KG1 (cell line): ENCODE measurements around the gene BLOC1S1.

ENCODE experiments used
- DNase-seq: peaks from one replicate; lab custom pipeline; 2025; lab: John Stamatoyannopoulos, UW

Gene BLOC1S1

DNA sequence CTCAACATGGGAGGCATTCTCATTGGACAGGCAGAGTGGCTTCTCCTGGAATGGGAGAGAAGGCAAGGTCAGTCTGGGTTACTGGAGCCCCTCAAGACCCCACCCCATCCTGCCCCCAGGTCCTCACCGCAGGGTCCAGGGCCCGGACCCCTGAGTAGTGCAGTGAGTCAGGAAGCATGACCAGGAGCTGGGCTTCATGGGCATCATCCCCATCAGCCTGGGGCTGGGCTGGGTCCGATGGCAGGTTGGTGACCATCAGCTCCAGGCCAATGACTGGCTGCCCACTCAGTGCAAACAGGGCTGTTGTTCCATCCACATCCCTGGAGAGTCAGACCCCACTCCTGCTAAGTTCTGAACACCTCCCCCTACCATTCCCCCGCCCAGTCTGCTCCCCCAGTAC, 21.2 kb upstream of the BLOC1S1 start:
- no peak for DNase-seq

DNA sequence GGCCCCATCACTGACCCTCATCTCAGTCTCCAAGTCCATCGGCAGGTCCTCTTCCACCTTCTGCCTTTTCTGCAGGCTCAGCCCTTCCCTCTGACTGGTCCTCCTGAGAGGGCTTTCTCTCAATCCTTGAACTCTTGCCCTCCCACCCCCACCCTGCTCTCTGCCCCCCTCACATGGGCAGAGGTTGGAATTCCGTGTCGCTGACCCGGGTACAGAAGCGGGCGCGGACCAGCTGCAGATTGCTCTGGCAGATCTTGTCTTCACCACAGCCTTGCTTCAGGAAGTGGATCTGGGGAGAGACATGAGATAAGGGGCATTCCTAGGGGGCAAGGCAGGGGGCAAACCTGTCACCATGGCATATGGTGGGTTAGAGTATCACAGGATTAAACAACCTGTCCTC, 20.5 kb upstream of the BLOC1S1 start:
- DNase-seq, result no peak

DNA sequence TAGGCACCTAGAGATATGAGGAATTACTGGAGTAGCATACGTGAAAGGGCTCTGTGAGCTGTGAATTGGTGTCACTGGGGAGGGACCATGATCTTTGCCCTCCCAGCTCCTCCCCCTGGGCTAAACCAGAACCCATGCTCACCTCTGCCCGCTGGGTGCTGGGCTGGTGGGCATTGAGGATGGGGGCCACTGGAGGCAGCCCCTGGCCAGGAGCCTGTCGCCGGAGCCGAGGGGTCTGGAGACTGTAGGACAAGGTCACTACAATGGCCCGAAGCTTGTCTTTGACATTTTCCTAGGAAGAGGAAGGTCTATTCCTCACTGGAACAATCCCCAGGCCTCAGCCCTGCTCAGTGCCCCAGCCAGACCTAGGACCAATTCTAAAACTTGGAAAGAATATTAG, 19.7 kb upstream of the BLOC1S1 start:
- no peak for DNase-seq

DNA sequence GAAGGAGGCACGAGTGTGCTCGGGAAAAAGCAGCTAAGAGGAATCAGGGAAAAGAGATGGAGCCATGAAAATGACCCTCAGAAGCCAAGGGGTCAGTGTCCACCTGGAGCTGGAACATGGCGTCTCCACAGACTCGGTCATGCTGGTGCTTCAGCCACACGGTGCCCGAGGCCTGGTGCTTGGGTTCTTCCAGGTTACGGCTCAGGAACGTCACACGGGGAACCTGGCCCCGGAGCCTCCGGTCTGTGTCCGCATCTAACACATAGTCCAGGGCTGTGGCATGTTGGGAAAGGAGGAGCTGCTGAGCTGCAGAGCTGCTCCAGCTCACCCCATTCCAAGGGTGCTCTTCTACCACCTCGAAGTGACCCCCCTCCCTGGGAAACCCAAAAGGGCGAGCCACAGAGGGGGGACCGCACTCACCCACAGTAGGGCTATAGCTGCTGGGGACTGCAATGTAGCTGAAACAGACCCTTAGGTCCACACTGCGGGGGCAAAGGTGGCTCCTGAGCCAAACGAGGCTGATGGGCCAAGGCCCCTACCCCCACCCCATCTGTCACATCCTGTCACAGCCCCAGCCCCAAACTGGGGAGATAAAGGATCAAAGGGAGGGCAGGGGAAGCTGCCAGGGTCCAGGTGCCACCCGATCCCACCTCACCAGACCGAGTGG, 18.9 kb upstream of the BLOC1S1 start:
- DNase-seq, result no peak

DNA sequence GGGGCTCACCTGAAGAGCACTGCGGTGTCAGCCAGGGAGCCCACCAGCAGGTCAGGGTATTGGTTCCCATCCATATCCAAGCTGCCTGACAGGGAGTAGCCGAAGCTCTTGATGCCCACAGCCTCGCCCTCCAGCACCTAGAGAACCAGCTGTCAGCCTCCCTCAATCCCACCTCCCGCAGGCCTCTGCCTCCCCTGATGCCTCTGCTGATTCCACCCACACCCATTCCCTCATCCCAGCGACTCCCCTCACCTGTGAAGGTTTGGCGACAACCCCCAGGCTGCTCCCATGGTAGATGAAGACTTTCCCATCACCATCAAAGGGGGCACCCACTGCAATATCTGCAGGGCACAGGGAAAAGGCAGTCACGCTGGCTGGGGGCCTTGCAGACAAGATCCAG, 18.2 kb upstream of the BLOC1S1 start:
- no peak for DNase-seq

DNA sequence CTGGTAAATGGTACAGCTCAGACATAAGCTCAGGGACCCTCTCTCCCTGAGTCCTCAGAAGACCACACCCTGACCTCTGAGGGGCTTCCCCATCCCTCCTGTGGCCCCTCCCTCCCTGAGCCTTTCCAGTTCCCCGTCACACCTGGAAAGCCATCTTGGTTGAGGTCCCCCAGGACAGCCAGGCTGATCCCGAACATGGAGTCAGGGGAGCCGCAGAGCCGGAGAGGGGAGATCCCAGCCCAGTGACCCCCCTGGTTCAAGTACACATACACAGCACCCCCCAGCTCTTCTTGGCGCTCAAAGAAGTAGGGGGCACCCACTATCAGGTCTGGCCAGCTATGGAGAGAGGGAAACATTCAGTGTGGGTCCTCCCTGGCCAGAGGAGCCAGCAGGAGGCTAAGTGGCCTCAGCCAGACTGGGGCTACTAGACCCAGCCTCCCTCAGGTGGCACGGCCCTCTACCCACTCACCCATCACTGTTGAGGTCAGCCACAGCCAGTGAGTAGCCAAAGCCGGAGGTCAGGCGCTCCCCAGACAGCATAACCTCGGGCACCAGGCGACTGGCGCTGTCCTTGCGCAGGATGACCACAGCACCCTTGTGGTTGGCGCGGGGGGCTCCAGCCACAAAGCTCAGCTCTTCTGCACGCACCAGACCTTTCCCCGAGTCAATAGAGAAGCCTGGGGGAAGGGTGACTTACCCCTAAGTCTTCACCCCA, 17.4 kb upstream of the BLOC1S1 start:
- DNase-seq, result no peak

DNA sequence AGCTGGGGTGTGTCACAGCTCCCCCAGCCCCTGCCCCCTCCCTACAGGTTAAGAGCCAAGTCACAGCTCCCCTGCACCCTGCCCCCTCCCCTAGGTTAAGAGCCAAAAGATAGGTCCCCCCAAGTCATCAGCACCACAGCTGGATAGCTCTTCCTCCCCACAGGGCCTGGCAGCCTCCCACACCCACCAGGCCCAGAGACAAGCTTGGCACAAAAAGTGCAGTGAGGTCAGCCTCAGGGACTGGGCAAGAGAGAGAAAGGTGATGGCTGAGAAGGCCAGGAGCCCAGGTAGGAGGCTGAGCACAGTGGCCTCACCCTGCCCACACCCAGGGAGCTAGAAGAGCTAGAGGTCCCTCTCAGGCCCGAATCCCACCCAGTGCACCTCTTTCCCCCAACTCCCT, 16.9 kb upstream of the BLOC1S1 start:
- DNase-seq, result no peak

DNA sequence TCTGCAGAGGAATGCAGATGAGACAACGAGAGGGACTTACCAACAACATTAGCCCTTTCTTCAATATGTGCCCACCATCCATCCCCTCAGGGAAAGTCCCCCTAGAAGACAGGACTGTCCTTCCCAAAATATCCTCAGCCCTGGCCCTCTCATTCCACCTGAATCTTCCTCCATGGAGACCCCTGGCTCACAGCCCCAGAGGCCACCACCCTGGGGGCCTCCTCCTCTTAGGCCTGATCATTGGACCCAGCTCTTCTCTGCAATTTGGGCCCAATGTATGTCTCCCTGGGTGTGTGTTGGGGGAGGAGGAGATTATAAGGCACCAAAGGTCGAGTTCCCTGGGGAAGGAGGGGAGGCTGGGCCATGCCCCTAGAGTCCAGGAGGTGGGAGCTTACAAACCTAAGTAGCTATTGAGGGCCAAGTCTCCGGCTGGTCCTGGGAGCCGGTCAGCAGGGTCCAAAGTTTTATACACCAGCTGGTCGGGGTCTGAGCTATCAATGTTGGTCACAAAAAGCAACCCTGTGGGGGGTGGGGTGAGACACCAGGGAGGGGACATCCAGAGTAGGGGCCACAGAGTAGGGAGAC, 16.3 kb upstream of the BLOC1S1 start:
- no peak for DNase-seq

DNA sequence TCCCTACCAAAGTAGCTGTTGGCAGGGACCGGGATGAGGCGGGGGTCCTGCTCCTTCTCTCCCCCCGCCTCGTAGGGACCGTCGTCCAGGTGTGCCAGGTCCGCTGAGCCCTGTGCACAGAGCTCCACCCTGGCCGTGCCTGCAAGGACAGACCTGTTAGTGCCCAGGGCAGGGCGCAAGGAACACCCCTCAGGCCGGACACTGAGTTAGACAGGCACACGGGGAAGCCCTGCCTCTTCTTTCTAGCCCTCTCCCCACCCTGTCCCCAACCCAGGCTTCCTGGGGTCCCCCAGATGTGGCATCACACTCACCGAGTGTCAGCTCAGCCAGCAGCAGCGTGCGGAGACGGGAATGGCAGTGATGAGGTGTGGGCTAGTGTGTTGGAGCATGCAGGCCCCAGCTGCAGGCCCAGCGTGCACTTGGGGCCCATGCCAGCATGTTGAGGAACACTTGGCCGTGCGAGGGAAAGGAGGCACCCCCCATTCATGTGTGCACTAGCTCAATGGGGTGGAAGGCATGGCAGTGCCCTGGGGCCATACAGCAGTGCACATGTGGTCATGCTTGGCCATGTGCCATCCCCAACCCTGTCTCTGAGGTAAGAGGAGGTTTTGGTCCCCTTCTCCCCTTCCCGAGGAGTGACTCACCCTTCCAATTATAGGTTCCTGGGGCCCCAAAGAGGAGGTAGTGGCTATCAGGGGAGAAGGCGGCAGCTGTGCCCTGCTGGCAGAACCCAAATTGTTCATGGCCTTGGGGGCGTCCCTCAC, 15.4 kb upstream of the BLOC1S1 start:
- no peak for DNase-seq

DNA sequence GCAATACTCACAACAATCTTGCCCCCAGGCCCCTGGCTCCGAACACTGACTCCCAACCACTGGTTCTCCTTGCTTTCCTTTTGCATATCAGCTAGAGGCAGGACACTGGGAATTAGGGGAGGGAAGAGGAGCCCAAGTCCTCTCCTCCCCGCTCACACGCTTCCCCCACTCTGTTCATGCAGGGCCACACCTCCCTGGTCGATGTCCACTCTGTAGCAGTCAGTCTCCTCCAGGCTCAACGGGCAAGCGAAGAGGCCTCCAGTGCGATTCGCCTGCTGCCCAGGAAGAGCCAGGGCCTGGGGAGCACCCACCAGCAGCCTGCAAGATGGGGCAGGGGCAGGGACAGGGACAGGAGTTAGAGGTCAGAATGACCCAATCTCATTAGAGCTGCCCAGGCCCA, 13.0 kb upstream of the BLOC1S1 start:
- no peak for DNase-seq

DNA sequence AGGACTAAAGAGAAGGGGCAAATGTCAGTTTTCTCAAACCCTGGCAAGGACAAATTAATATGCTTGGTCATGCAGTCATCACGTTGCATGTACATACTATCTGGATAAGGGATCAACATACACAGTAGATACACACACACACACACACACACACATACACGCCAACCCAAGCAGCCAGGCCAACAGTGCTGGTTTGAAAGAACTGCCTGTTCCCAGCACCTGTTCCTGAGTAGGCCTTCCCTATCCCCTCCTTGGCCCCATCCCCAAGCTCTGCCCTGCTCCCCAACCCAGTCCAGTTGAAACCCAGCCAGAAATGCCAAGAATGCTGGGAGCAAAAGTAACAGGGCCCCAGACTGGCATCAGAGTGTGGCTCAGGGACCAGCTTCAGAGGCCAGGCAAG, 12.6 kb upstream of the BLOC1S1 start:
- no peak for DNase-seq

DNA sequence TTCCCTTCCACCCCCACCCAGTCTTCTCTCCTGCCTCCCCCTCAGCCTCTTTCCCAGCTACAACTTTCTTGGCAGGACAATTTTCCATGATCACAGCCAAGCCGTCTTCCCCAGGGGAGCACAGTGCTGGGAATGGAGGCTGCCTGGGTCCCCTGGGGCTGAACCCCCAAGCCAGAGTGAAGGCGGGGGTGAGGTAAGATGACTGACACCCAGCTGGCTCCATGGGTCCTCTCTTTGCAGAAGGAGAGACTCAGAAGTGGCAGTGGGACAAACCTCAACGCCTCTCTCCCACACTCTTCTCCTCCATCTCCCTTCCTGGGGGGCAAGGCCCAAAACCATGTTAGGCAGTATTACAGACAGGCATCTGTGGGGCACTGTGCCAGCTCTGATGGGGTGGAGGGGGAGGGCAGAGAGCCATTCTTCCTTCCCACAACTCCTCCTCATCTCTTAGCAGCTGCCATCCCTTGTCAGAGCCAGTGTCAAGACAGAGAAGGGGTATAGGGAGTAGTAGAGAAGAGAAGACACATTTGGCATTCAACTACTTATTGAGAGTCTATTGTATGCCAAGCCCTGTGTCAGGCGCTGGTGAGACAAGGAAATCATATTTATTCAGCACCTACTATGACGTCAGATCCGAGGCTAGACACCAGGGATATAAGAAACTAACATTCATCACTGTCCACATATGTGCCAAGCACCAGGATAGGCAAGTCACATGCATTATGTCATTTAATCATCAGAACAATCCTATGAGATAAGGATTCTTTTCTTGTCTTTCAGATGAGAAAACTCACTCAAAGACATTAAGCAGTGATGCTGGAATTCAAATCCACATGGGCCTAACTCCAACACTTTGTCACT, 11.7 kb upstream of the BLOC1S1 start:
- DNase-seq, result no peak

DNA sequence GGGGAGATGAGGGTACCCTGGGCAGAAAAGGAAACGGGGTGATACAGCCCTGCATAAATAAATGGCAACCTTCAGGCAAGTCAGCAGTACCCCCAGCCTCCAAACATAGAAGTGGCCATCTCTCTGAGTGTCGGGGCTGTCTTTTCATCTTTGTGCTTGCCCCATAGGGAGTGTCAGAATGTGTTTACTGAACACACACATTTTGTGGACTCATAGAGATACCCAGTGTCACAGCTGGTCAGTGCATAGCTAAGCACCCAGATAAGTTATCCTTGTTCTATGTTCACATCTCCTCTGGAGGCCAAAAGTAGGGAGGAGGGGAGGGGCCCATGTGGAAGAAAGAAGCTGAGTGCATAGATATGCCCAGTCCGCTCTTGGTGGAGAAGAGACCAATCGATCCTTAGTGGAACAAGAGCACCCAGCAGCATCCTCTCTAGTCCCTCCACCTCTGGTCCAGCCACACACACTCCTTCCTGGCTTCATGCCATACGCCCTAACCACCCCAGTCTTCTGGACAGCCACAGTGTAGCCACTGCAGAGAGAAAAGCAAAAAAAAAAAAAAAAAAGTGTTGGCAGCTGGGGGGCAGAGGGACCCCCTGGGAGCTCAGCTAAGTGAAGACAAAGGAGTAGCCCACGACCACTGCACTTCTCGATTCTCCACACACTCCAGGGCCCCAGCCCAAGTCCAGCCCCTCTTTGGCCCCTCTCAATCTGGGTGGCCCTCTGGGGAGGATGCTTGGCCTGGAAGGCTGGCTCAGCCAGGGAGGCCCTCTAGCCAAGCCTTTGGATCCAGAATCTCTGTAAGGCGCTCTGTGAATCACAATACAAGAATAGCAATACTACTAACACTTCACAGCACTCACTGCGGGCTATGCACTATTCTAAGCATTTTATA, 10.8 kb upstream of the BLOC1S1 start:
- no peak for DNase-seq

DNA sequence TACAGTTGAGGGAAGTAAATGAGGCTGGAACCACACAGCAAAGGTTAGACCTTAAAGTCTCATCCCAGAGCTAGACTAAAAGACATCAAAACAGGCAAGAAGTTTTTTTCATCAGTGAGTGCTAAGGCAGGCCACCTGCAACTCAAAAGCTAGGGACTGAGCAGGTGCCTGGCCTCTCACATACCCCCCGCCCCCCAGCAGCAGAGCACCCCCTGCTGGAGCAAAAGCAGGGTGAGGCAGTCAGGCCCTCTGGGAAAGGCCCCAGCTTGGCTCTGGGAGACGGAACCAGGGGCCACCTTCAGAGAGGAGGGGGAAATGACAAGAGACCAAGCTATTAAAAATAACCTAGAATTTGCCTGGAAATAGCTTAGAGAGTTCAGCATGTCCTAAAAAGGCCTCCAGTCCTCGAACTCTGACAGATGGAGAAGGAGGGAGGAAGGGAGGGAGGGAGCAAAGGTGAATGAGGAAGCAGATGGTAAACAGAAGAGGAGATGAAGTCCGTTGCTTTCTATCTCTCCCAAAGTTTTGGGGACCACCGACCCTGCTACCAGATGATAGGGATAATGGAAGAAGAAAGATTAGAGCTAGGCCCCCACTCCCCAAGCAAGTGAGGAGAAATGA, 10.0 kb upstream of the BLOC1S1 start:
- no peak for DNase-seq

DNA sequence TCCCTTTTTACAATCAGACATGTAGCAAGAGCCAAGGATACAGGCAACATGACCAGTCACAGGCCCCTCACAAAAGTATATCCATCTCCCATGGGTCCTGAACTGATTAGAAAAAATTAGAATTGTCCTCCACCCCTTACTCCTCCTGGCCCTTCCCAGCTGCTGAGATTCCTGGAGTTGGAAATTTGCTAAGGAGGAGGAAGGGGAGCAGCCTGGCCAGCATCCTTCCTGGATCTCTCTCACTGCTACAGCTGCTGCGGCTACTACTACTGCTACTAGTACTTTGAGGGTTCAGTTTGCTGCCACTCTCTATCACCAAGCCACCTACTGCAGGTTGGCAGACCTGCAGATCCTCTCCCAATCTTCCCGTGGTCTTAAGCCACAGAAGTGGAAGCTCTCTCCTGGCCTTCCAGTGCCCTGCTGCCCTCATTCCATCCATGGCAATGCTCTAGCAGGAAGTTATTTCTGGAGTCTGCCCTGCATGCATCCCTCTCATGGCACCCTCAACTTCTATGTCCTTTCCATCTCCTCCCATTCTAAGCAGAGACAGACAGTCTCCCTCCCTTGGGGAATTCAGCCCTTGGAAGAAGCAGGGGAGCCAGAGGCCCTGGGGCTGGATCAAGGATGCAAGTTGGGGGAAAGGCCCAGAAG, 9.2 kb upstream of the BLOC1S1 start:
- DNase-seq, result no peak

DNA sequence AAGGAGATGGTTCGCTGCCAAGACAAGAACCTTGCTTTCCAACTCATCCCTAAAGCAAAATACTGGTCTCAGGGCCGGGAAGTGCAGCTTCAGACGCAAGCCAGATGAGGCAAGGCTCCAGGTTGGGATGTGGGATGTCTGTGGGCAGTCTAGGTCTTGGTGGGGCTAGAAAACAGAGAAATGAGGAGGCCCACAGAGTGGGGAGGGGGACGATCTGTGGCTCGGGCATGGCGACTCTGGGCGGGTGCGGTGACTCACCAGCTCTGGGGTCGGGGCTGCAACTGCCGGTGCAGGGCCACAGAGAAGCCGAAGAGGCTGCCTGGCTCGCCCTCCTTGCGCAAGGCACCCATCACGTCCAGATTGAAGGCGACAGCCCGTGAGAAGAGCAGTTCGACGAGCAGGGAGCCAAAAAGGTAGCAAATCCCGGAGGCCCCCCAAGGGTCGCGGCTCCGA, 8.6 kb upstream of the BLOC1S1 start:
- DNase-seq, result no peak

DNA sequence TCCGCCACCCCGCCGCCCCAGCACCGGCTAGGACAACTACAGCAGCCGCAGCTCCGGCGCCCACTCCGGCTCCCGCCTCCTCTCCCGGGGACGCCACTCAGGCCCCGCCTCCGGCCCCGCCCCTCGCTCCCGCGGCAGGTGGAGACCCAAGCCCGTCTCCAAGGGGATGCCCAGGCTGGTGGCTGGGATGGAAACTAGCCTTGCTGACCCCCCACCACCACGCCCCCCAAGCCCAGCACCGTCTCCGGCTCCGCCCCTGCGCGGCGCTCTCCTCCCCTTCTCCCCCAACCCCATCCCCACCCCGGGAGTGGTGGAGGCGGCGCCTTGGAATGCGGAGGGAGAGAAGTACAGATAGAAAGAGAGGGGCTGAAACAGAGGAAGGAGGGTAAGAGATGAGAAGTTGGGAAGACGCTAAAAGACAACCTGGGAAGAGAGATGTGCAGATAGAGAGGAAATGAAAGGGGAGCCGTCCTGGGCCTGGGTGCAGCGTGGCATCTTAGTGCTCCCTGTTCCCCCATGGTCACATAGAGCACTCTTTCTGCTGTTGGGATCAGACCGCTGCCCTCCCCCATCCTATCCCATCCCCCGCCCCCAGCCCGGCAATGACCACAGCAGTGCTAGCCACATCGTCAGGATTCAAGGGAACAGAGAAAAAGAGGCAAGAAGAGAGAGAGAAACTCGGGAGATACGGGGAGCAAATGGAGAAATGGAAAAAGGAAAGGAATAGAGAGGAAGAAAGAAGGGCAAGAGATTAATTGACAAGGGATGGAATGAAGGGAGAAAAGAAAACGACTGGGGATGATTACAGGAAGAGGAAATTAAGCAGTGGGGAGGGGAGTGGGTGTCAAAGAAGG, 7.8 kb upstream of the BLOC1S1 start, which contains the start of gene ITGA7:
ITGA7 (minus strand) TSS at position 64 of the 854 bp plus-strand sequence. CDS start 222 bp downstream, outside the sequence.
- no peak for DNase-seq

DNA sequence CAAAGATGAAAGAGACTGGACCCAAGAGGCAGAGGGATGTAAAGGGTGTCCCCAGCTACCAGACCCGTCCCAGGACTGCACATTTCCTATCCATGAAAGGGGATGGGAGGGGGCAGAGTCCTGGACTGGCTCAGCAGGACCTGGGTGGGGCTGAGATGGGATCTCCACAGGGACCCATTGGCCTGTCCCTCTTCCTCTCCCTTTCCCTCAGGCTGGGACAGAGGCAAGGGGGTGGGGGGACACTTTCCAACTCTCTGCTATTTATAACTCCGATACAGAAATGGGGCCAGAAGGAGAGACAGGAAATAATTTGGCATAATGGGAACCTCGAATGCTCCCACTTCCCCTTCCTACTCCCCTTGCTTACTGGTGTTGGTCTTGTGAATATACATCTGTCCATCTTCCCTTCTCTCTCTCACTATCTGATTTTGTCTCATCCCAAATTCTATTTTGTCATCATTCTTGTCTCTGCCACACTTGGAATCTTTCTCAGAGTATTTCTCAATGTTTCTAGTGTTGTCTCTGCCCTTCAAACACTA, 7.1 kb upstream of the BLOC1S1 start:
- DNase-seq, result no peak
